Left ventricle myocardium inferior (tissue), 1 donor: ENCODE measurements around the gene TFDP2. TPM values are rescaled to one million over a fixed set of nuclear protein-coding genes. Genes with fewer than 3 reads are reported as not detected.
"Not testable (repeated sequence)": the region's sequence is repeated elsewhere in the genome, so short reads cannot be mapped to it uniquely, and the experiment has no call there.

Experiments
- DNase-seq: peaks from one replicate; pipeline ENCODE4 v3.0.0-alpha.2; 2020
- H3K27ac ChIP-seq: fragments of 200-600 bp; replicated peaks from 2 replicates; pipeline ENCODE4 v1.8.0; 2021
- H3K27me3 ChIP-seq: fragments of 200-600 bp; 2 replicates; pipeline ENCODE4 v1.8.0; 2021; ENCODE audit warnings: low read depth
- H3K36me3 ChIP-seq: fragments of 200-600 bp; 2 replicates; pipeline ENCODE4 v1.8.0; 2021
- H3K4me1 ChIP-seq: fragments of 200-600 bp; 2 replicates; pipeline ENCODE4 v1.8.0; 2021
- H3K4me3 ChIP-seq: fragments of 200-600 bp; 2 replicates; pipeline ENCODE4 v1.8.0; 2021; ENCODE audit warnings: mild to moderate bottlenecking, moderate library complexity
- H3K9me3 ChIP-seq: fragments of 200-600 bp; replicated peaks from 2 replicates; pipeline ENCODE4 v1.8.0; 2021
- intact Hi-C: fragments of 100-400 bp; cut with micrococcal nuclease; formaldehyde crosslinking; loops from one replicate; pipeline ENCODE4 v1.11.0; 2022
- total RNA-seq: library from RNA; stranded (reverse); fragmentation: NEBNext Ultra II Directional; extraction: Animal tissue kit (Norgen Biotek cat#: 25700); gene quantifications from one replicate; pipeline ENCODE4 v1.2.1, GENCODE V29; 2021
- TF ChIP-seq, protein P1 (sequence below): fragments of 200-600 bp; IDR thresholded peaks from 2 replicates; pipeline ENCODE4 v1.8.0; 2021; ENCODE audit warnings: antibody characterized with exemption, mild to moderate bottlenecking, borderline replicate concordance
- donor health status: DM: no; HTN: yes; CAD: no; lungs with severe emphysema.

TFDP2 gene
- total RNA-seq, 1 donor from 2014 or later, result 67.1 TPM

DNA sequence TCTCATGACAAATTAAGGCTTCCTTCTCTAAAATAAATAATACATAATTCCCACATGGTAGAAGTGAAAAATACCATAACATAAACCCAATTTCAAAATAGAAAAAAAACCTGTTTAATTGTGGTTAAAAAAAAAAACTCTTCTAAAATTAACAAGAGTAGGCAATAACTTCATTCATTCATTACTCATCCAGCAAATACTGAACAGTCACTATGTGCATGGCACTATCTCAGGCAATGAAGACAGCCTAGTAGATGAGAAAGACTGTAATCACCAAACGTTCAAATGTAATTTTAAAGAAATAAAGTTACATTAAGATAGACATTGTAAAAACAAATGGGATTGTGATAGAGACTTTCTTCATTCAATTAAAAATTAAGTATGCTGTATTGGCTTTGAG lies 43.4 kb downstream of the TFDP2 start:
- Histone ChIP-seq H3K9me3 (no peaks in the 10 kb centered on the region), H3K4me1 (peaks cover 6% of the 10 kb centered on the region), H3K27me3 (no peaks in the 10 kb centered on the region), H3K4me3 (no peak overlapping the region), H3K36me3 (no peaks in the 10 kb centered on the region), H3K27ac (no peak overlapping the region)
- DNase-seq, result no peak
- intact Hi-C loops, result no loop called here
- TF ChIP-seq, protein P1, sequence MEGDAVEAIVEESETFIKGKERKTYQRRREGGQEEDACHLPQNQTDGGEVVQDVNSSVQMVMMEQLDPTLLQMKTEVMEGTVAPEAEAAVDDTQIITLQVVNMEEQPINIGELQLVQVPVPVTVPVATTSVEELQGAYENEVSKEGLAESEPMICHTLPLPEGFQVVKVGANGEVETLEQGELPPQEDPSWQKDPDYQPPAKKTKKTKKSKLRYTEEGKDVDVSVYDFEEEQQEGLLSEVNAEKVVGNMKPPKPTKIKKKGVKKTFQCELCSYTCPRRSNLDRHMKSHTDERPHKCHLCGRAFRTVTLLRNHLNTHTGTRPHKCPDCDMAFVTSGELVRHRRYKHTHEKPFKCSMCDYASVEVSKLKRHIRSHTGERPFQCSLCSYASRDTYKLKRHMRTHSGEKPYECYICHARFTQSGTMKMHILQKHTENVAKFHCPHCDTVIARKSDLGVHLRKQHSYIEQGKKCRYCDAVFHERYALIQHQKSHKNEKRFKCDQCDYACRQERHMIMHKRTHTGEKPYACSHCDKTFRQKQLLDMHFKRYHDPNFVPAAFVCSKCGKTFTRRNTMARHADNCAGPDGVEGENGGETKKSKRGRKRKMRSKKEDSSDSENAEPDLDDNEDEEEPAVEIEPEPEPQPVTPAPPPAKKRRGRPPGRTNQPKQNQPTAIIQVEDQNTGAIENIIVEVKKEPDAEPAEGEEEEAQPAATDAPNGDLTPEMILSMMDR, result no peak

DNA sequence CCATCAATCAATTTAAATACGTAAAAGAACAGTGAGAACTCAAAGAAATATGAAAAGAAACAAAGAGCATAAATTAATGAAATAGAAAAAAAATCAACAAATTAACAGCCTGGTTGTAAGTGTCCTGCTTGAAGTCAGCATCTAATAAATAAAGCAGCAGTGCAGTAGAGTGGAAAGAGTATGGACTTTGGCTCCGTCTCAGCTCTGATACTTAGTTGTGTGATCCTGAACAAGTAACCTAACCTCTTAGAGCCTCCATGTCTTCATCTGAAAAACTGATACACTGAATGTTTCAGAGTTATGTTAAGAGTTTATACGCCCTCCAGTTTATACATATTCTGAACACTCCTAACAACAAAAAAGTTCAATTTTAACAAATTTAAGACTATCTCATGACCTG lies 44.6 kb downstream of the TFDP2 start:
- no peak for DNase-seq
- no peak overlapping the region for H3K4me3 ChIP-seq
- intact Hi-C loops, result no loop called here
- H3K9me3 ChIP-seq, result no peaks in the 10 kb centered on the region
- H3K27ac ChIP-seq, result no peak overlapping the region
- H3K36me3 ChIP-seq, result no peaks in the 10 kb centered on the region
- TF ChIP-seq, protein P1, result no peak
- H3K27me3 ChIP-seq, result no peaks in the 10 kb centered on the region
- H3K4me1 ChIP-seq, result peaks cover 6% of the 10 kb centered on the region

DNA sequence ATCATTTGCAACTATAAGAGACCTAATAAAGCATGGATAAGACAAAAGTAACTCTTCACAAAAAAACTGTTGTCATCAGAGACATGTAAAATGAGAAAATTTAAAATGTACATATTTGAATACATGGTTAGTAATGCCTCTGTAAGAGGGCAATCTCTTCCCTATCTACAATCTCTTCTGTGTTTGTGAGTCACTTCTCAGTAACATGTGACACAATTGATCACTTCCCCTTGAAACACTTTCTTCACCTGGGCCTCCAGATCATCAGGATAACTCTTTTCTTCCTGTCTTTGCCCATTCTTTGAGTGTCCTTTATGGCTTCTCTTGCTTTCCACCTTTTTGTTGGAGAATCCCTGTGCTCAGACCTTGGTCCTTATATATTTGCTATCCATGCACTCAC lies 50.4 kb downstream of the TFDP2 start:
- Histone ChIP-seq H3K27ac (no peak overlapping the region), H3K36me3 (no peaks in the 10 kb centered on the region), H3K4me1 (no peaks in the 10 kb centered on the region), H3K9me3 (no peaks in the 10 kb centered on the region), H3K27me3 (no peaks in the 10 kb centered on the region), H3K4me3 (no peak overlapping the region)
- intact Hi-C loops, result no loop called here
- TF ChIP-seq, protein P1, result no peak
- DNase-seq, result no peak

DNA sequence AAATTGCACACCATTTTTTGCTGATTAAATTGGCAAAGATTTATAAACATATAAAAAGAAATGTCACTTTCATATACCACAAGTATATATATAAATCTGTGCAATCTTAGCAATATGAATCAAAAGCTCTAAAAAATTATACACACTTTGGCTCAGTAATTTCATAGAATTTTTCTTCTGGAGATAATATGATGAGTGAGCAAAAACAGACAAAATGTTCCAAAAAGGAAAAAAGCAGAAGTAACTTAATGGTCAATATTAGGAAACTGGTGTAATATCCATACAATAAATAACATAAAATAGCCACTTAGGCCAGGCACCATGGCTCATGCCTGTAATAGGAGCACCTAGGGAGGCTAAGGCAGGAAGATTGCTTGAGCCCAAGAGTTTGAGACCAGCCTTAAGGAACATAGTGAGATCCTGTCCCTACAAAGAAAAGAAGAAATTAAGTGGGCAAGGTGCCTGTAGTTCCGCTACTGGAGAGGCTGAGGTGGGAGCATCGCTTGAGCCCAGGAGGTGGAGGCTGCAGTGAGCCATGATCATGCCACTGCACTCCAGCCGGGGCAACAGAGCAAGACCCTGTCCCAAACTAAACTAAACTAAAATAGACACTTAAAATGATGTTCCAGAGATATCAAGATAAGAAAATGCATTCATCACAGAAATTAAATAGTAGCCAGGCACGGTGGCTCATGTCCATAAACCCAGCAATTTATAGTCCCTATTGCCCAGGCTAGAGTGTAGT lies 52.1 kb downstream of the TFDP2 start:
- Histone ChIP-seq H3K27me3 (no peaks in the 10 kb centered on the region), H3K9me3 (no peaks in the 10 kb centered on the region), H3K4me3 (no peak overlapping the region), H3K4me1 (no peaks in the 10 kb centered on the region), H3K27ac (no peak overlapping the region), H3K36me3 (no peaks in the 10 kb centered on the region)
- intact Hi-C loops, result no loop called here
- TF ChIP-seq, protein P1, result no peak
- no peak for DNase-seq

DNA sequence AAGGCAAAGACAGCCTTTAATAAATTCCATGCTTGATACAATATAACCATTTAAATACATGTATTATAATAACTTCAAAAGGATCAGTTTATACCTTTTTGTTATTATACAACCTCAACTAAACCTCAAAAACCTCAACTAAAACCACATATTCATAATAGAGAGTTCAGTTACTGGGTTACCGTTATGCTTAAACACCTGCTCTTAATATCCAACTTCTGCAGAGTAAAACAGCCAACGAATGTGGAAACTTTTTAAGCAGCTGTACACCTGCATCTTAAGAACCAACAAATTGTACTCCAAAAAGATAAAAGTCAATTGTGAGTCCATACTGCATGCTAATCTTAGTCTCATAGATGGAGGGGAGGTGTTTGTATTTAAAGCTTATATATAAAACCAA lies 53.5 kb downstream of the TFDP2 start:
- no peaks in the 10 kb centered on the region for H3K27me3 ChIP-seq
- H3K4me3 ChIP-seq, result no peak overlapping the region
- DNase-seq, result no peak
- intact Hi-C loops, result no loop called here
- H3K9me3 ChIP-seq, result no peaks in the 10 kb centered on the region
- no peaks in the 10 kb centered on the region for H3K4me1 ChIP-seq
- H3K27ac ChIP-seq, result no peak overlapping the region
- no peaks in the 10 kb centered on the region for H3K36me3 ChIP-seq
- TF ChIP-seq, protein P1, result no peak

DNA sequence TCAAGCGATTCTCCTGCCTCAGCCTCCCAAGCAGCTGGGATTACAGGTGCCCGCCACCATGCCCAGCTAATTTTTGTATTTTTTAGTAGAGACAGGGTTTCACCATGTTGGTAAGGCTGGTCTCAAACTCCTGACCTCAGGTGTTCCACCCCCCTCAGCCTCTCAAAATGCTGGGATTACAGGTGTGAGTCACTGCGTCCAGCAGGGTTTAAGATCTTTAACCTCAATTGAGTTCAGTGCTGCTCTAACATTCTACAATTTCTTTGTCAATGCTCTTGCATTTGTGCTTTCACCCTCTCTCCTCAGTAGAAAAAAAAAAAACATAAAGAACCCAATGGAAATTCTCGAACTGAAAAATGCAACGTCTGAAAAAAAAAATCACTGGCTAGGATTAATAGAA lies 60.4 kb downstream of the TFDP2 start:
- H3K36me3 ChIP-seq, H3K4me3 ChIP-seq, DNase-seq, H3K4me1 ChIP-seq, intact Hi-C loops, H3K27ac ChIP-seq, H3K27me3 ChIP-seq: not testable (repeated sequence)
- H3K9me3 ChIP-seq, result peaks cover 10% of the 10 kb centered on the region
